Dendritic cell treated with granulocyte-macrophage colony-stimulating factor and Interleukin-4, amounts not matched to agents 40 ng/mL and 50 ng/mL, for 4 days (primary cell): ENCODE measurements around the gene UCP3.
"Not testable (repeated sequence)": the region's sequence is repeated elsewhere in the genome, so short reads cannot be mapped to it uniquely, and the experiment has no call there.

Experiments
- H3K27ac Mint-ChIP-seq: one replicate; pipeline ENCODE4 v1.8.0; 2022; ENCODE audit warnings: mild to moderate bottlenecking, mixed read lengths
- H3K27me3 Mint-ChIP-seq: one replicate; pipeline ENCODE4 v1.8.0; 2022; ENCODE audit warnings: mild to moderate bottlenecking, mixed read lengths
- H3K36me3 Mint-ChIP-seq: one replicate; pipeline ENCODE4 v1.8.0; 2022; ENCODE audit warnings: low read depth, mixed read lengths
- H3K4me1 Mint-ChIP-seq: one replicate; pipeline ENCODE4 v1.8.0; 2022; ENCODE audit warnings: low read depth, mixed read lengths
- H3K4me3 Mint-ChIP-seq: one replicate; pipeline ENCODE4 v1.8.0; 2022; ENCODE audit warnings: mild to moderate bottlenecking, moderate library complexity, mixed read lengths
- H3K9me3 Mint-ChIP-seq: one replicate; pipeline ENCODE4 v1.8.0; 2022; ENCODE audit warnings: mixed read lengths
- intact Hi-C: fragments of 100-400 bp; cut with micrococcal nuclease; formaldehyde crosslinking; loops from one replicate; pipeline ENCODE4 v1.15.0; 2022

Gene UCP3

GRCh38 chr11:74000307-74001133 is 8.4 kb downstream of the UCP3 start:
- H3K4me3 Mint-ChIP-seq = no peak overlapping the region

DNA sequence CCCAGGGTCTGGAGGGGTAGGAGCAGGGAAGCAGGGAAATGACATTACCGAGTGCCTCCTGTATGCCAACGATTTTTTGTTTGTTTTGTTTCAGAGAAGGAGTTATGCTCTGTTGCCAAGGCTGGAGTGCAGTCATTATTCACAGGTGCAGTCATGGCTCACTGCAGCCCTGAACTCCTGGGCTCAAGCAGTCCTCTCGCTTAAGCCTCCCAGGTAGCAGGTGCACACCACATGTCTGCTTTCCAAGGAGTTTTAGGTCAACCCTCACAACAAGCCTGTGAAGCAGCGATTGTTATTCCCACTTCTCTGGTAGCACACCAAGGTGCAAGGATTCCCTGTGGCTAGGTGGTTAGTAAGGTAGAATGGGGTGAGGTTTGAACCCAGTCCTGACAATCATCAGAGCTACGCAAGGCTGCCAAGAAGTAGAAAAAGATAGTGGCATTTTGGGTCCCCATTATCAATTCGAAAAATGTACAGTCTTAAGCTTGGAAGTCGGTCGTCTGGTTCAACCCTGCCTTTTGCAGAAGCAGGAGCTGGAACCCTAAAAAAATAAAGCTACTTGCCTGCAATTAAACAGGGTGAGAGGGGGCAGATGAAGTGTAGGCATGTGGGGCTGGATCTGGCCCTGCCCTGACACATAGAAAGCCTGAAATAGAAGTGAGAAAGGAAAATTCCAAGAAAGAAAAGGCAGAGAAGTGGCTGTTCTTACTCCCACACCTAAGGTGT is 9.1 kb downstream of the UCP3 start:
- Mint-ChIP-seq H3K4me1 (peaks cover 5% of the 10 kb centered on the region), H3K9me3 (no peaks in the 10 kb centered on the region), H3K4me3 (no peak overlapping the region), H3K27me3 (no peaks in the 10 kb centered on the region), H3K27ac (peak overlapping the region; percentile 2), H3K36me3 (peaks cover 39% of the 10 kb centered on the region)
- intact Hi-C loops = no loop called here

More at GRCh38 chr11:74000307-74001133, 8.4 kb downstream of the UCP3 start:
- Mint-ChIP-seq H3K4me1 (peaks cover 5% of the 10 kb centered on the region), H3K27ac (no peak overlapping the region), H3K9me3 (no peaks in the 10 kb centered on the region), H3K36me3 (peaks cover 39% of the 10 kb centered on the region), H3K27me3 (no peaks in the 10 kb centered on the region)
- intact Hi-C loops = no loop called here

- peaks cover 5% of the 10 kb centered on the region for H3K4me1 Mint-ChIP-seq
- H3K27me3 Mint-ChIP-seq = no peaks in the 10 kb centered on the region
- peaks cover 34% of the 10 kb centered on the region for H3K36me3 Mint-ChIP-seq
- intact Hi-C loops = no loop called here
- H3K4me3 Mint-ChIP-seq = no peak overlapping the region
- no peaks in the 10 kb centered on the region for H3K9me3 Mint-ChIP-seq
- peak overlapping the region; percentile 2 for H3K27ac Mint-ChIP-seq
Observed at GRCh38 chr11:73998846-73999575, 9.9 kb downstream of the UCP3 start.

DNA sequence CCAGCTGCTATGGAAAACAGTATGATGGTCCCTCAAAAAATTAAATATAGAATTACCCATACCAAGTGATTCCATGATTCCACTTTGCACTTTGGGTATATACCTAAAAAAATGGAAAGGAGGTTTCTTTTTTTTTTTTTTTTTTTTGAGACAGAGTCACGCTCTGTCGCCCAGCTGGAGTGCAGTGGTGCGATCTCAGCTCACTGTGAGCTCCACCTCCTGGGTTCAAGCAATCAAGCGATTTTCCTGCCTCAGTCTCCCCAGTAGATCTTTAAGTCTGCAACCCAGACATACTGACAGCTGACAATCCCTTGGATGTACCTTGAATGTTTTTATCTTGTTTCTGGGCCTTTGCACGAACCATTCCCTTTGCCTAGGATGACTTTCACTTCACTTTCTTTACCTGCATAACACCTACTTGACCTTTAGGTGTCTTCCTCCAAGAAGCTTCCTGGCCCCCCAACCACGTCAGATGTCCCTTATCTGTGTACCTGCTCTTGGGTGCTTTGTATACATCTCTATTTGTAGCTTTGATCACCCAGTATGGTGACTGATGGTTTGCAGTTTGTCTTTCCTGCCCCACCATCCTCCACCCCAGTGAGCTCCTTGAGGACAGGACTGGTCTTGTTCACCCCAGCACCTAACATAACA is 11.6 kb downstream of the UCP3 start:
- H3K4me1 Mint-ChIP-seq = peaks cover 5% of the 10 kb centered on the region
- no peaks in the 10 kb centered on the region for H3K27me3 Mint-ChIP-seq
- H3K4me3 Mint-ChIP-seq = no peak overlapping the region
- H3K27ac Mint-ChIP-seq = no peak overlapping the region
- no peaks in the 10 kb centered on the region for H3K9me3 Mint-ChIP-seq
- peaks cover 16% of the 10 kb centered on the region for H3K36me3 Mint-ChIP-seq
- intact Hi-C loops = no loop called here

DNA sequence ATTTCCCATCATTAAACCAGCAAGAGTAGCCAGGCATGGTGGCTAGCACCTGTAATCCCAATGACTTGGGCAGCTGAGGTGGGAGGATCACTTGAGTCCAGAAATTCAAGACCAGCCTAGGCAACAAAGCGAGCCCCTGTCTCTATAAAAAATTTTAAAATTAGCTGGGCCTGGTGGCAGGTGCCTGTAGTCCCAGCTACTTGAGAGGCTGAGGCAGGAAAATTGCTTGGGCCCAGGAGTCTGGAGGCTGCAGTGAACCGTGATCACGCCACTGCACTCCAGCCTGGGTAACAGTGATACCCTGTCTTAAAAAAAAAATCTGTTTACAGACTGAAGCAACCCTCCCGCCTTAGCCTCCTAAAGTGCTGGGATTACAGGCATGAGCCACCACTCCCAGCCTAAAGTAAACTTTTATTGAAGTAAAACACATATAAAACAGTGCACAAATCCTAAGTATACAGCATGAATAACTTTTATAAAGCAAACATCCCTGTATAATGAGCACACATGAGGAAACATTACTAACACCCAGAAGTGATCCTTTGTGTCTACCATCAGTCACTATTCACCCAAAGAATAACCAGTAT is 12.6 kb downstream of the UCP3 start:
- intact Hi-C loops = no loop called here
- H3K9me3 Mint-ChIP-seq = no peaks in the 10 kb centered on the region
- H3K4me1 Mint-ChIP-seq = peaks cover 5% of the 10 kb centered on the region
- peaks cover 8% of the 10 kb centered on the region for H3K36me3 Mint-ChIP-seq
- H3K27me3 Mint-ChIP-seq = no peaks in the 10 kb centered on the region
- peak overlapping the region; percentile 75 for H3K27ac Mint-ChIP-seq
- no peak overlapping the region for H3K4me3 Mint-ChIP-seq

DNA sequence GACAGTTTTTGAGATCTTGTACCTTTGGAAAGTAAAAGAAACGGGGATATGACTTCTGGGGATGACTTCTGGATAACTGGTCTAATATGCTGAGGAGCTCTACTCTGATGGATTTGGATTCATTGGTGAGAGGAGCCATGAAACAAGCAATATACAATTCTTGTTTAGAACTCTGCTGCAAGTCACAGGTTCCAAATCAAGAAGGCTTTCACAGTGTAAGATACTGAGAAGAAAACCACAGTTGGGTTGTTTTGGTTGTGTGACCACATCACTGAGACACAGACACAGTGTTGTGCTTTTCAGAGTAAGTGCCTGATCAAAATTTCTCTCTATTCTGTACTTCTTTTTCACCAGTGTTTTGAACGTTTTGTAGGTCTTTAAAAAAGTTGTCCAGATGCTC is 13.2 kb downstream of the UCP3 start:
- Mint-ChIP-seq H3K9me3 (no peaks in the 10 kb centered on the region), H3K4me3 (no peak overlapping the region), H3K4me1 (peaks cover 5% of the 10 kb centered on the region), H3K27ac (peak overlapping the region; percentile 75), H3K27me3 (no peaks in the 10 kb centered on the region), H3K36me3 (peaks cover 2% of the 10 kb centered on the region)
- intact Hi-C loops = loop anchor here (1.0 to 2.0 kb wide), 2 partner anchors 12 to 23 kb away; no protein-coding TSS in a partner anchor

DNA sequence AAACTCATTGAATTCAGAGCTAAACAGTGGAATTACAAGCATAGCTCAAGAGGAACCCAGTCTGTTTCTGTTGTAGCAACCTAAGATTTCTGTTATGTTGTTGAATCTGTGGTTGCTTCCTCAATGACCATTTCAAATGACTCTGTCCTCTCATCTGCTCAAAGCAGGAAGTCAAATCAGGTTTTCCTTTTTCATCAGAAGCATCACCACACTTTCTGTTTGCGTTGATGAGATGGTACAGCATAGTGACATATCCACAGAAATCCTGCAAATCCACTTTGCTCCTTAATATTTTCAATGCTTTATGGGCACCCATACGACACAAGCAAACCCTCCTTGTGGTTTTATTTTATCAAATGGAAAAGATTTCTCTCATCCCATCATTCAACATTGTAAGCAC is 13.6 kb downstream of the UCP3 start:
- Mint-ChIP-seq H3K4me1 (peaks cover 5% of the 10 kb centered on the region), H3K4me3 (no peak overlapping the region), H3K36me3 (no peaks in the 10 kb centered on the region), H3K9me3 (no peaks in the 10 kb centered on the region), H3K27me3 (no peaks in the 10 kb centered on the region), H3K27ac (peak overlapping the region; percentile 75)
- intact Hi-C loops = loop anchor here (1.0 to 2.0 kb wide), 2 partner anchors 12 to 24 kb away; no protein-coding TSS in a partner anchor

DNA sequence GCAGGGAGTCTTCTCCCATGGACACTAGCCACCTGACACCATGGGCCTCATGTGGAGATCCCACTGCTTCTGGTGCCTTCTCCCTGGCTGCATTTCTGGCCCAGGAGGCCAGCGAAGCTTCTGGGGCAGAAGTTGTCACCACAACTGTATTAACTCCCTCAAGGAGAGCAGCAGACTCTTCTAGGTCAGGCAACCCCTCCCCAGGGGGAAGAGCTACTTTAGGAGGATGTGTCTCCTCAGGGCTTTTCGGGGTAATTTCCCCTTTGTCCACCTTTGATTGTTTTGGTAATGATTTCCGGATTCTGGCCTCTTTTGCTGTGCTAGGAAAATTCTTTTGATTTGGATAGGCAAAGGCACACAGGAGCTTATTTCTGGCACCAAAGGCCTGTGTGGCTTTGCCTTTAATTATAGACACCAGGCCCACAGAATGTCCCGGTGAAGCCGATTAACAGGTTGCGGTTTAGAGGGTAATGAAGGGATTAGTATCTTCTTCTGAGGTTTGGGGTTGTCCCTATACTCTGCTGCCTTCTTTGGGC is 17.3 kb downstream of the UCP3 start:
- intact Hi-C loops = no loop called here

DNA sequence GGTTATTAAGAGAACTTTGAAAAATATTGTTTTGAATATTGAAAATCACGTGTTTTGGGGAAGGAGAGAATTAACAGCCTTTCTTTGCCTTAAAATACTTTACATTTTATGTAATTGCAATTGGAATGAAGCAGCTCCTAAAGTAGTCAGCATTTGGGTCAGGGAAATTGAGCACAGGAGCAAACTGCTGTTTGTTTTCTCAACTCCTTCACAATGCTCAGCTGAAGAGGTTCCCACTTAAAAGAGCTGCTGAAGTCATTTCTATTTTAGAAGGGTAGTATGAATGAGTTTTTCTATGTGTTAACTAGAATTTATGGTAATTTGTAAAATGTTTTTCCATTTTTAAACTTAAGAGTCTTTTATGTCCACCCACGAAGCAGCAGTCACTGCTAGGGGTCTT is 18.2 kb downstream of the UCP3 start:
- no peaks in the 10 kb centered on the region for H3K9me3 Mint-ChIP-seq
- intact Hi-C loops = no loop called here
- no peaks in the 10 kb centered on the region for H3K36me3 Mint-ChIP-seq
- no peak overlapping the region for H3K27ac Mint-ChIP-seq
- no peaks in the 10 kb centered on the region for H3K4me1 Mint-ChIP-seq
- H3K27me3 Mint-ChIP-seq = no peaks in the 10 kb centered on the region
- no peak overlapping the region for H3K4me3 Mint-ChIP-seq

More for the DNA sequence above, 17.3 kb downstream of the UCP3 start:
- Mint-ChIP-seq H3K4me1 (no peaks in the 10 kb centered on the region), H3K9me3 (no peaks in the 10 kb centered on the region), H3K27me3 (no peaks in the 10 kb centered on the region), H3K27ac (peak overlapping the region; percentile 53), H3K4me3 (no peak overlapping the region), H3K36me3 (no peaks in the 10 kb centered on the region)

DNA sequence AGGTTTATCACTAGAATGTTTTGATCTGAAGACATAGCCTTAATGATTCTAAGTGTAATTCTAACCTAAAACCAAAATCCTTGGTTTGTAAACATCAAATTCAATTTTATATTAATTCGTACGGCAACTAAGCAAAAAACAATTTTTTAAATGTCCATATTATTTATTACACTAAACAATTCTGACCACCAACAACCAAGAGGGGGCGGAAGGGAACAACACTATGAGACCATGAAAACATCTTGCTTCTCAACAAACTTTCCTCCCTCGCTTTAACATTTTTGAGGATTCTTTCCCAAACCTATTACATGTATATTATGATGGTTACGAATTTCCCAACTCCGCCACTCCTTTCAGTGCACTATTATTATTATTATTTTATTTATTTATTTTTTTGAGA is 19.7 kb downstream of the UCP3 start:
- H3K36me3 Mint-ChIP-seq = no peaks in the 10 kb centered on the region
- intact Hi-C loops = no loop called here
- no peaks in the 10 kb centered on the region for H3K9me3 Mint-ChIP-seq
- no peak overlapping the region for H3K27ac Mint-ChIP-seq
- H3K4me1 Mint-ChIP-seq = peaks cover under 1% of the 10 kb centered on the region
- no peaks in the 10 kb centered on the region for H3K27me3 Mint-ChIP-seq
- no peak overlapping the region for H3K4me3 Mint-ChIP-seq

DNA sequence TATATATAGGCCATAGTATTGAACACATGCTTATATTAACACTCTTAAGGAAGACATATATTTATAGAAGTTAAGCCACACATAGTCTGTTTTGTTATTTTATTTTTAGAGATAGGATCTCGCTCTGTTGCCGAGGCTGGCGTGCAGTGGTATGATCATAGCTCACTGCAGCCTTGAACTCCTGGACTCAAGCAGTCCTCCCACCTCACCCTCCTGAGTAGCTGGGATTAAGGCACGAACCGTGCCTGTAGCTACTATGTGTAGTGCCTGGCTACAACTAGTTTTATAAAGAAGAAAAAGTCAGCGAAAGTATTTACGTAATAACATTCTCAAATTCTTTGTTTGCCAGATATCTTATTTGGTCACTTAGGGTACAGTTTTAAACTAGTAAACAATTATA is 20.7 kb downstream of the UCP3 start:
- intact Hi-C loops = no loop called here
- Mint-ChIP-seq H3K4me1 (peaks cover 9% of the 10 kb centered on the region), H3K36me3 (peaks cover under 1% of the 10 kb centered on the region), H3K9me3 (no peaks in the 10 kb centered on the region), H3K27me3 (no peaks in the 10 kb centered on the region), H3K4me3 (no peak overlapping the region), H3K27ac (no peak overlapping the region)

- intact Hi-C loops, H3K4me3 Mint-ChIP-seq, H3K27ac Mint-ChIP-seq, H3K27me3 Mint-ChIP-seq, H3K9me3 Mint-ChIP-seq: not testable (repeated sequence)
- peaks cover 24% of the 10 kb centered on the region for H3K4me1 Mint-ChIP-seq
- peaks cover 26% of the 10 kb centered on the region for H3K36me3 Mint-ChIP-seq
Observed at GRCh38 chr11:73985661-73986060, 23.2 kb downstream of the UCP3 start.
